NB4 (cell line): ENCODE measurements around the gene ZNF525.

ENCODE experiments used
- CTCF ChIP-seq: IDR thresholded peaks from one replicate; pipeline ENCODE4 v1.5.1; 2012; ENCODE audit warnings: low read depth, low read length
- MYC ChIP-seq: IDR thresholded peaks from 2 replicates; pipeline ENCODE4 v1.6.1; 2011; ENCODE audit warnings: low read depth, low read length
- POLR2A ChIP-seq: IDR thresholded peaks from 2 replicates; pipeline ENCODE4 v1.6.1; 2011; ENCODE audit warnings: mild to moderate bottlenecking; ENCODE audit not compliant: insufficient read length; ENCODE audit errors: extremely low read depth

- TF ChIP-seq MYC (no peak), CTCF (no peak), POLR2A (no peak)
Observed at GRCh38 chr19:53374743-53375142, 9.2 kb downstream of the ZNF525 start.
